GM18907 (cell line): ENCODE data around the gene PLEKHH3.
A peak's percentile ranks its signal among the peaks of the same experiment; 100 is the strongest.

Experiments
- ATAC-seq: cut with Tn5 transposase; IDR thresholded peaks from one replicate; pipeline ENCODE4 v1.9.1; 2021; ENCODE audit warnings: mild to moderate bottlenecking, moderate library complexity; ENCODE audit not compliant: unreplicated experiment

The PLEKHH3 gene

GRCh38 chr17:42676424-42677011 is at the start of gene PLEKHH3:
Gene PLEKHH3, minus strand, starts transcription at chr17:42676994. Its CDS starts 431 bp downstream, at chr17:42676563.
- no peak for ATAC-seq

- ATAC-seq = no peak
These were observed 48.3 kb upstream of the PLEKHH3 start for GRCh38 chr17:42725143-42725542.

GRCh38 chr17:42723636-42724035 is 46.8 kb upstream of the PLEKHH3 start:
- no peak for ATAC-seq

DNA sequence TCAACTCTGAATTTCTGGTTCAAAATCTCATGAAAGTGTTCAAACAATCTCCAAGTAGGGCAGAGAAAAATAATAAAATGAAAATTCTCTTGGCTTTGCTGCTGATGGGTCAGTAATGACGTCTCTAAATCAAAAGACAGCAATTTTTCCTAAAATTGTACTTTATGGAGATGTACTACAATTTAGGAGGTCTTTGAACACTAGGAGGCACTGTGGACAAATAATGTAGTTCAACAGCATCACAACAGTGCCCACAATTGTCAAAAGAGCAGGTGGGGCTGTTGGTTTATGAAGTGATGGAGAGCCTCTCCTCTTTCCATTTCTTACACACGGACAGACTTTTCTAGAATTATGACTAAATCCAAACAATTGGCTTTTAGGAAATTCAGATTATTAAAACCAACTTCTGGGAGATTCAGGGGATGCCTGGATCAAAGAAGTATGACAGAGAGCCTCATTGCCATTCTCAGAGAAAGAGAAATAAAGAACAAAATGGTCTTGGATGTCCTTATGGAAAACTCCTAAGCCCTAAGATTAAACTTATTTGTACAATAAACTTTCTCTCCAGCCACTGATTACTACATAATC is 44.3 kb upstream of the PLEKHH3 start:
- no peak for ATAC-seq

- no peak for ATAC-seq
These were observed 32.8 kb upstream of the PLEKHH3 start for GRCh38 chr17:42709561-42709960.

DNA sequence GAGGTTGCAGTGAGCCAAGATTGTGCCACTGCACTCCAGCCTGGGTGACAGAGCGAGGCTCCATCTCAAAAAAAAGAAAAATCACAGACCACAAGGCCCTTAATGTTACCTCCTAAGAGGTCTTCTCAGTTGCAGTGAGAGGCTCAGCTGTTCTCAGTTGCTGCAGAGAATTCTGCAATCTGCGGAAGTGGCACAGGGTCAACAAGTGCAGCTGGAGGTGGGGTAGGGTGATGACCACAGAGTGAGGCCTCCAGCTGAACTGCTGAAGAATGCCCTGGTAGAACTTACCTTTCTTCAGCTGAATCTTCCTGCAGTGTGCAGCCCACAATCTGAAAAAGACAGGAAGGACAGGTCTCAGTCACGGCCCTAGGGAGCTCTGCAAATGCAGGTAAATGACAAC is 31.8 kb upstream of the PLEKHH3 start:
- ATAC-seq = no peak

DNA sequence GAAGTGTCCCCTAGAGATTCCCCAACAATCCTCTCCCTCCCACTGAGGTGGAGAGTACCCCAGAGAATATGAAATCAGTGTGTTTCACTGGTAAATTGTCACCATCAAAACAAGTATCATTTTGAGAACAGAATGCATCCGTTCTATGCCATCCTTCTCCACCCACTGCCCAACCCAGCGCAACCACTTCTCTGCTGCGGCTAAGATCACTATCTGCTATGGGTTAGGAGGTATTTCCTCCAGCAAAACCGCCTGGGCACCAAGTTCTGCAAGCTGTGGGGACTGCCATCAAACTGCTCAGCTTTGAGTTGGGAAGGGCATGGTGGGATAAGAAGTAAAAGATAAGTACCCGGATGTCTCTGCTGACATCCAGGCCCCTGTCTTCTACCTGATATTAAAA is 29.9 kb upstream of the PLEKHH3 start:
- ATAC-seq = no peak

GRCh38 chr17:42704837-42705494 is 28.2 kb upstream of the PLEKHH3 start:
- ATAC-seq = peak; percentile 70

- no peak for ATAC-seq
These were observed 27.7 kb upstream of the PLEKHH3 start for GRCh38 chr17:42704490-42704836.

- ATAC-seq = no peak
These were observed 25.7 kb upstream of the PLEKHH3 start for GRCh38 chr17:42702446-42702845.

GRCh38 chr17:42700586-42701289 is 23.9 kb upstream of the PLEKHH3 start:
- no peak for ATAC-seq

DNA sequence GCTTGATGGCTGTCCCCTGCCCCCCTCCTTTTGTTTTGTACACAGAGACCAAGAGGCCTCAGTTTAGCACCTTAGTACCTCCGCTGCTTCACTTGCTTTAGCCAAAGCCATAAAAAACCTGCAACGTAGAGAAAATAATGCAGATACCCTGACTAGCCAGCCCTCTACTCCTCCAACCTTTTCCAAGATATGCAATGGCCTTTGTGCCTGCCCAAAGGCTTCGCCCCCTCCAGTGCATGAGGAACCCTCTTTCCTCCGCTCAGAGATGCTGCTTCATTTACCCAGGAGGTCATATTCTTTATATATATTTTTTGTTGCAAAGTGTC is 22.6 kb upstream of the PLEKHH3 start:
- ATAC-seq = no peak

GRCh38 chr17:42698736-42699414 is 22.1 kb upstream of the PLEKHH3 start:
- ATAC-seq = no peak

DNA sequence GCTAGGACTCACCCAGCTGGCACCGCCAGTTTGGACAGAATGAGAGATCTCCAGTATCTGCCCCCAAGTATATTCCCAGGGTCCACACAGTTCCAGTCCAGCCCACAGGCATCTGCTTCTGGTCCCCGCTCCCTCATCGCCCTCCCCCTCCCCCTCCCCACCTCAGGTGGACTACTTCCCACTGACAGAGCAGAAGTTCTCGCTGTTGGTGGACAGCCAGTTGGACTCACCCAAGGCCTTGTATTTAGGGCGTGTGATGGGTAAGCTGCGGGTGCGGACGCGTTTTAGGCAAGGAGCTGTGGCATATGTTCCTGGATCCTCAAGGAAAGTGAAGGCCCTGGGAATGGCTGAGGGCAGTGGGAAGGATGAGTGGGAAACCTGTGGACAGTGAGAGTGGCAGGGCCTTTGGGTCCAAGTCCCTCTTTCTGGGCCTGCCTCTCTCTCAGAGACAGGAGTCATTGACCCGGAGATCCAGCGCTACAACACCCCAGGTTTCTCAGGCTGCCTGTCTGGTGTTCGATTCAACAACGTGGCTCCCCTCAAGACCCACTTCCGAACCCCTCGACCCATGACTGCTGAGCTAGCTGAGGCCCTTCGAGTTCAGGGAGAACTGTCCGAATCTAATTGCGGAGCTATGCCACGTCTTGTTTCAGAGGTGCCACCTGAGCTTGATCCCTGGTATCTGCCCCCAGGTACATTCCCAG is 20.5 kb upstream of the PLEKHH3 start:
- ATAC-seq = no peak

- ATAC-seq = no peak
These were observed 18.7 kb upstream of the PLEKHH3 start for GRCh38 chr17:42695500-42695899.

DNA sequence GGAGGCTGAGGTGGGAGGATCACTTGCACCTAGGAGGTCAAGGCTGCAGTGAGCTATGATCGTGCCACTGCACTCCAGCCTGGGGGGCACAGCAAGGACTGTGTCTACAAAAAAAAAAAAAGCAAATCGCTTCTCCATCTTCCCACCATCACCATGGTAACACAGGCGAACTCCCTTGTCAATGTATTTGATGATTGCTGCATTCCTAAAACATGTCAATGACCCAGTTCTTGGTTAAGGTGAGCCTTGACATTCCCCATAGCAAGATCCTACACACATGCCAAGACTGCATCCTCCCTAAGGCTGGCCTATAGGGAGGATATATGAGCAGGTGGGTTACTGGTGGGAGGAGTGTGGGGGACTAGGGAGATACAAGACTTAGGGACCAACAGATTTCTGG is 17.7 kb upstream of the PLEKHH3 start:
- ATAC-seq = no peak

GRCh38 chr17:42692489-42692888 is 15.7 kb upstream of the PLEKHH3 start:
- no peak for ATAC-seq

DNA sequence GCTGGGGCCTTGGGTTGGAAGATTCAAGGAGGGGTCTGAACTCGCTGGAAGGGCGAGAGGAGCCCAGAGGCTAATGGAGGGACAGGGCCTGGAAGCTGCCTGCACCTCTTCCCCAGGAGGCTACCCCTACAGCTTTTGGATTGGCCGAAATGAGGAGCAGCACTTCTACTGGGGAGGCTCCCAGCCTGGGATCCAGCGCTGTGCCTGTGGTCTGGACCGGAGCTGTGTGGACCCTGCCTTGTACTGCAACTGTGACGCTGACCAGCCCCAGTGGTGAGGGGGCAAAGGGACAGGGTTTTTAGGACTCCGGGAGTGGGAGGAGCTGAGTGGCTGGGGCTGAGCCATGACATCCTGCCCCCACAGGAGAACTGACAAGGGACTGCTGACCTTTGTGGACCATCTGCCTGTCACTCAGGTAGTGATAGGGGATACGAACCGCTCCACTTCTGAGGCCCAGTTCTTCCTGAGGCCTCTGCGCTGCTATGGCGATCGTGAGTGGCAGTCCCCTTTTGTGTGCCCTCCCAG is 14.3 kb upstream of the PLEKHH3 start:
- no peak for ATAC-seq

DNA sequence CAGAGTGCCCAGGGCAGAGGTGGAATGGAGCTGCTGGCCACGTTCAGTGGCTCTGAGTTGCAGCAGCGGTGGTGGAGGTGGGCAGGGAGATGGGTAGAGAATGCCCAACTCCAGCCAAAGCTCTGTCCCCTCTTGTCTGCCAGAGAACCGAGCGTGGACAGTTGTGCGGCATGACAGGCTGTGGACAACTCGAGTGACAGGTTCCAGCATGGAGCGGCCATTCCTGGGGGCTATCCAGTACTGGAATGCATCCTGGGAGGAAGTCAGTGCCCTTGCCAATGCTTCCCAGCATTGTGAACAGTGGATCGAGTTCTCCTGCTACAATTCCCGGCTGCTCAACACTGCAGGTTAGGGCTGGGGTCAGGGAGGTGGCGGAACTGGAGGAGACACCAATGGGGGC is 13.8 kb upstream of the PLEKHH3 start:
- ATAC-seq = no peak

DNA sequence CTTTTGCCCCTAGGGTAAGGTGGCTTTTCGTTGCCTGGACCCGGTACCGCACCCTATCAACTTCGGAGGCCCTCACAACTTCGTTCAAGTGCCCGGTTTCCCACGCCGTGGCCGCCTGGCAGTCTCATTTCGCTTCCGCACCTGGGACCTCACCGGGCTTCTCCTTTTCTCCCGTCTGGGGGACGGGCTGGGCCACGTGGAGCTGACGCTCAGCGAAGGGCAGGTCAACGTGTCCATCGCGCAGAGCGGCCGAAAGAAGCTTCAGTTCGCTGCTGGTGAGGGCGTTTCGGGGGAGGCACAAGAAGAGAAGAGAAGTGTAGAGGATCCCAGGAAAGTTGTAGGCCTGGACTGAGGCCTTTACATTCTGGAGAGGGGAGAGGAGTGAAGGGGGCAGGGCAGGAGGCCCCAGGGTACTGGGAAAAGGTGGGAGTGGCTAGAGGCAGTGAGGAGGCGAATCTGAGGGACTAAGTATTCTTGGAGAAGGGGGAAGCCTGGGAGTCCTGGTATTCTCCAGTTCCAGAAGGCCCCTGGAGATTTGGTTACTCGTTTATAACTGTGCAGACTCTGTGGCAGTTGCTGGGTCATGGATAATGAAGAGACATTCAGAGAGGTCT is 11.0 kb upstream of the PLEKHH3 start:
- no peak for ATAC-seq
